EL (cell line): ENCODE results near the gene CLCN3.
"Not testable (repeated sequence)": the region's sequence is repeated elsewhere in the genome, so short reads cannot be mapped to it uniquely, and the experiment has no call there.

Experiments used
- DNase-seq: peaks from one replicate; pipeline ENCODE4 v3.0.0-alpha.2; 2016

The CLCN3 gene

GRCh38 chr4:169716677-169717076 is 96.3 kb downstream of the CLCN3 start:
- DNase-seq, result peak; percentile 18

DNA sequence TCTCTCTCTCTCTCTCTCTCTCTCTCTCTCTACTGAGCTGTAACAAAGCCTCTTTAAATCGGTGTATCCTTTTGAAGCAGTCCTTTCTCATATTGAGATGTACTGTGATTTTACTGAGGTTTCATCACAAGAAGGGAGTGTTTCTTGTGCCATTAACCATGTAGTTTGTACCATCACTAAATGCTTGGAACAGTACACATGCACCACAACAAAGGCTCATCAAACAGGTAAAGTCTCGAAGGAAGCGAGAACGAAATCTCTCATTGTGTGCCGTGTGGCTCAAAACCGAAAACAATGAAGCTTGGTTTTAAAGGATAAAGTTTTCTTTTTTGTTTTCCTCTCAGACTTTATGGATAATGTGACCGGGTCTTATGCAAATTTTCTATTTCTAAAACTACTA is 100.2 kb downstream of the CLCN3 start:
- DNase-seq, result no peak

DNA sequence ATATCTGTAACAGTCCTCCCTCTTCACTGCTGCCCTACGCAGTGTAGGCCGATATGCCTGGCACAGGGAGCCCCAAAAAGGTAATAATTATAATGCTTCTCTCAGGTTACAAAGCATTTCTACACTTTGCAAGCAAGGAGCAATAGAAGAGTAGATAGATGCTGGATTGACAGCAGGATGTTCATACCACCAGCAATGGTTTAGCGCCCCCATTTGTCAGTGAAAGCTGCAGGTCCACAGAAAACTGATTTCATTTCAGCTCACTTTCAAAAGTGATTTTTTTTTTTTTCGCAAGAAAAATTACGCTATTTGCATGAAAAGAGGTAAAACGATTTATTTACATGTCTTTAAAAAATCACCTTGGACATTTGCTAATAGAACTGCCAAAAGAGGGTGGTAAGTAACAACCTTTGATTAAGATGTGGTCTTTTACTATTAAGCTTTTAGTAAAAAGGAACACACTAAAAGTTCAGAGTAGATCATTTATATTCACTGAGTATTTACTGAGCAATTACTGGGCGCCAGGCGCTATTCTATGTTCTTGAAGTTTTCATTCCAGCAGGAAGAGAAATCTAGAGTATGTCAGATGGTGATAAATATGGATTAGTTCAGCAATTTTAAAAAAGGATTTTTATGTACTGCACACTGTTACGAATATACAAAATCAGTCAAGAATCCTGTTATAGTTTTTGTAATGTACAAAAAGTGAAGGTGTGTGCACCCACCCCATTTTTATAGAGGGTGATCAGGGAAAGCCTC is 103.0 kb downstream of the CLCN3 start:
- DNase-seq, result no peak

DNA sequence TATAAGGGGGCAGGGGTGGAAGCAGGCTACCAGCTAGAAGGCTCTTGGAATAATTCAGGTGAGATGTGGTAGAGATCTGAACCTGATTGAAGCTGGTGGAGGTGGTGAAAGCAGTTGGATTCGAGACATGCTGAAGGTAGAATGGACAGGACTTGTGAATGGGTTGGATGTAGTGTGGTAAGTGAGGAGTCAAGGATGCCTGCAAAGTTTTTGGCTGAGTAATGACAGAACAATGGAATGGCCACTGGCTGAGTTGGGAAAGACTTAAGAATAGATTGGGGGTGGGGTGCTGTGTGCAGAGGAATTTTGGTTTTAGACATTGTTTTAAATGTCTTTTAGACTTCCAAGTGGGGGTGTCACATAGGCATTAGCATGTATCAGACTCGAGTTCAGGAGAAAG is 103.9 kb downstream of the CLCN3 start:
- peak; percentile 59 for DNase-seq

DNA sequence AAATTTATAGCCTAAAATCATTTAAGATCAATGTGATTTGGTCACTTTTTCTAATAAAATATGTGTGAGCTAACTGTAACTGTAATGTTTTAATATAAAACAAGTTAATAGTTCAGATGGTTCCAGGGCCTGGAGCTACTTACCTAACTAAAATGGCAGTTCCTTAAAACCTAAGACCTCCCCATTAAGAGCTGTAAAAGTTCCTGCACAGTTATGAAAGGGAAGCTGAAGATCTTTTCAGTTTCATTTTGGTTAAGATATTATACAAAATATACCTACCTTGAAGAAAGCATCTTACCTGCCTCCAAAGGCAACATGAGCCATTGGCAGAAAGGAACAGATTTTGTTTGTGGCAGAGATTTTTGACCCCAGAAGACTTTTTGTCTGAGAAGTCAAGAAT is 107.2 kb downstream of the CLCN3 start:
- DNase-seq, result no peak

DNA sequence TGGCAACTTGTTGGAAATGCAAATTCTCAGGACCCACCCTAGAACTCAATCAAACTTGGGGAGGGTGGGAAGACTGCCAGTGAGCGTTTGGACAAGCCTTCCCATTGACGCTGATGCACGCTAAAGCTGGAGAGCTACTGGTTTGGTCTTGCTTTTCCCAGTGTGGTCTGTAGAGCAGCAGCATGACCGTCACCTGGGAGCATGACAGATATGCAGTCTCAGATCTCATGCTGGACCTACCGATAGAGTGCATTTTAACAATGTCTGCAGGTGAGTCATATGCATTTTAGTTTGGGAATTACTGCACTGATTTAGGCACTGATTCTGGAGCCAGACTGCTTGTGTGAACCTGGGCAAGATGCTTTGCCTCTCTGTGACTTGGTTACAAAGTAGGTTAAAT is 110.2 kb downstream of the CLCN3 start:
- no peak for DNase-seq

DNA sequence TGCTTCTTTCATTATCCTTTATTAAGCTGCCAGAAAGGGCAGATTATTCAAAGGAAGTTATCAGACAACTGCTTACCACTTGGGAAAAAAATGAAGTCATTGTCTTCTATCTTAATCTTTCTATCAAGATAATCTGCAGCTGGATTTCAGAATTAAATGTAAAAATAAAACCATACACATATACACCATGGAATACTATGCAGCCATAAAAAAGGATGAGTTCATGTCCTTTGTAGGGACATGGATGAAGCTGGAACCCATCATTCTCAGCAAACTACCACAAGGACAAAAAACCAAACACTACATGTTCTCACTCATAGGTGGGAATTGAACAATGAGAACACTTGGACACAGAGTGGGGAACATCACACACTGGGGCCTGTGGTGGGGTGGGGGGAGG is 118.2 kb downstream of the CLCN3 start:
- not testable (repeated sequence) for DNase-seq

GRCh38 chr4:169741569-169741968 is 121.2 kb downstream of the CLCN3 start:
- peak; percentile 25 for DNase-seq

DNA sequence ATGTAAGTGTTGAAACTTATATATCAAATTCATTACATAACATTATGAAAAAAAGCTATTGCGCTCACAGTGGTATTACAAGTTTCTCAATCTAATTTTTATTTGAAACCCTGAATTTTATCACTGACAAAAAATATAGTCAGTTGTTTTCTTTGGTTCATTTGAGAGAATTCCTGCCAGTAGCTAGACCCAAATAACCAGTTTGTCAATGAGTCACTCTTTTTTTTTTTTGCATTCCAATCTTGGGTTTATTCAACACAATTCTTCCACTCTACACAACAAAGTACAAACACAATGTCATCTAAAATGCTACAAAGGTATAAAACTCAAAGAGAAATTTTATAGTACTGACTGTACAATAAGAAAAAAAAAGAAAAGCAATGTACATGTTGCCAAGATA is 124.2 kb downstream of the CLCN3 start:
- DNase-seq, result peak; percentile 6

DNA sequence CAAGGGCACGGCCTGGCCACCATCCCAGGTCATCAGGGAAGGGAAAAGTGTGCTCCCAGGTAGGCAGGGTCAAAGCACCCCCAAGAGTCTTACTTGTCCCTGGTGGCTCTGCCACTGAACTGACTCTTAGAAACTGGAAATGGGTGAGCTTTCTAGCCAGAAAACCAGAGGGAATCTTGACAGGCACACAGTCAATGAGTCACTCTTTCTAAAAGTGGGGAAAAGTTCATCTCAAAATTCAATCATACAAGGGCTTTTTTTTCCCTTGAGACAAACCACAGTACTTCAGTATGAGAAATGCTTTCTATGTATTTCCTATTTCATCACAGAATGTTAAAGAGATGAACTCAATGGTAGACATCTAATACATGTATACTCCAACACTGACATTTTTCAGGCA is 124.9 kb downstream of the CLCN3 start:
- DNase-seq, result peak; percentile 54

DNA sequence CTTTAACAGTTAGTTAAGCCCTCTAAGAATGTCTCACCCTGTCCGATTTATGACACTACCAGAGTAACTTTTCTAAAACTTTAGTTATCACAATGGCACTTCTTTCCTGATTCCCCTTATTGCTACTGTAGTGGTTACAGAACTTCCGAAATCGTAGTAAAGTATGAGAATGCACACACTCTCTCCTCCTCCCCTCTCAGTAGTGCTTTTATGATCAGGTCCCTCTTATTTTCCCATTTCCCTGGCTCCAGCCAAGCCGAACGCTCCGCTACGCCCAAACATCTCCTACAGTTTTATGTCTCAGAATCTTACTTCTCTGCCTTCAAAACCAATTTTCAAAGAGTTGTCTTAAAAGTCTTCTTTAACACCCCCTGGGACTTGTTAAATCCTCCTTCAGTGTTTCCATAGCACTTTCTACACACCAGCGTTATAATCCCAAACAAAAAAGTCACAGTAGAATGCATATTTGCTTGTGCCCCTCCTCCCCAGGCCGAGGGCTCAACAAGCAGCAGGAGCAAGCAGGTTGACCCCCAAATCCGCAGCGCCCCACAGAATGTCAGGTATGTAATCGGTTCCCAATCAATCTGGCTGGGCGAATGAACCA is 136.7 kb downstream of the CLCN3 start:
- DNase-seq, result no peak

GRCh38 chr4:169757575-169758184 is 137.3 kb downstream of the CLCN3 start, which contains the start of gene HPF1:
HPF1 (minus strand) TSS chr4:169757944; CDS start chr4:169757877, 67 bp downstream.
- peak; percentile 91 for DNase-seq

GRCh38 chr4:169758401-169758962 is 138.1 kb downstream of the CLCN3 start:
- DNase-seq, result no peak

DNA sequence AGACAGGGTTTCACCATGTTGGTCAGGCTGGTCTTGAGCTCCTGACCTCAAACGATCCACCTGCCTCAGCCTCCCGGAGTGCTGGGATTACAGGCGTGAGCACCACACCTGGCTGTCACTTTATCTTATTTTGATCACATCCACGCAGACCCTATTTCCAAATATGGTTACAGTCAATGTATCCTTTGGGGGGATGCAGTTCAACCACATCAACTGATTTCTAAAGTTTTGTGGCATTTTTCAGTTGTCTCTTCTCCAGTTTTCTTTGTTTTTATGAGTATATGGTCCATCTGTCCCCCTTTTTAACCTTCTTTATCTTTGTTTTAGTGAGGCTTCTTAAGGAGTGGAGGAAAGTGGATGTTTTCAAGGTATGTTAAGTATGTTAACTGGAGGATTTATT is 141.5 kb downstream of the CLCN3 start:
- DNase-seq, result no peak

GRCh38 chr4:169765835-169766234 is 145.5 kb downstream of the CLCN3 start:
- peak; percentile 28 for DNase-seq

GRCh38 chr4:169766741-169767140 is 146.4 kb downstream of the CLCN3 start:
- DNase-seq, result no peak

DNA sequence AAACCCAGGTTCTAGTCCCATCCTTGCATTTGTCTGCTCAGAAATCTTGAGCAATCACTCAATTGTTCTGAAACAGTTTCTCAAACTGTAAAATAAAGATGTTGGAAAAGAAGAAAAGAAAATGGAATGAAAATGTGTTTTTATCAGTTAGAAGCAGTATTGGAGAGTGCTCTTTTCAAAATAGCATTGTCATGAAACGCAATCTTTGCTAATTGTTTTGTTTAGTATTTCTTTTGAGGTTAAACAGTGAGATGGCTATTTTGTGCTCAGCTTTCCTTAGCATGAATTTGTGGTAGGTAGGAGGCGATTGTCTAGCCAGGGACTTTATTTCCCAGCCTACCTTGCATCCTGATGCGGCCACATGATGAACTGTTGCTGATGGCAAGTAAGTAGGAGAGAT is 148.0 kb downstream of the CLCN3 start:
- DNase-seq, result no peak

DNA sequence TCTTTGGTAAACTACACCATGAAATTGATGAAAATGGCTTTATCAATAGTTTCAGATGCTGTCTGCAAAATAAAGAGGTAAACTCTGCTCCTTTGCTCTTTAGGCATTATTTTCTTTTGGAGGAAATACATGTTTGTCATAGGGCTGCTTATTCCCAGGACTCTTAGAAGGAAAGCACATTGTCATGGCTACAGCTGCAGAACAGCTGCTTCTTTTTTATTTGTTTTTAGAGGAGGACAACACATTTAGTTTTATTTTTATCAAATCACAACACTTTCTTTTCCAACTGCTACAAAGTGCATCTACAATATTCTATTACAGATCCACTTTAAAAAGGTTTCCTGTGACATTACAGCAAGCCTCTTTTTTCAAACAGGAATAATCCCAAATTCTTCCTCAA is 150.0 kb downstream of the CLCN3 start:
- DNase-seq, result no peak

GRCh38 chr4:169771556-169772080 is 151.2 kb downstream of the CLCN3 start:
- DNase-seq, result not testable (repeated sequence)
